NK-92 (cell line): ENCODE results near the gene EMX2.
"Not testable (repeated sequence)": the region's sequence is repeated elsewhere in the genome, so short reads cannot be mapped to it uniquely, and the experiment has no call there.

ENCODE experiments used
- DNase-seq: peaks from one replicate; lab custom pipeline; 2025; ENCODE audit not compliant: unreplicated experiment; lab: John Stamatoyannopoulos, UW

EMX2 gene

GRCh38 chr10:117556356-117556755 is 13.8 kb downstream of the EMX2 start:
- DNase-seq, result no peak

- no peak for DNase-seq
Observed at GRCh38 chr10:117559712-117560111, 17.2 kb downstream of the EMX2 start.

GRCh38 chr10:117560942-117561341 is 18.4 kb downstream of the EMX2 start:
- no peak for DNase-seq

DNA sequence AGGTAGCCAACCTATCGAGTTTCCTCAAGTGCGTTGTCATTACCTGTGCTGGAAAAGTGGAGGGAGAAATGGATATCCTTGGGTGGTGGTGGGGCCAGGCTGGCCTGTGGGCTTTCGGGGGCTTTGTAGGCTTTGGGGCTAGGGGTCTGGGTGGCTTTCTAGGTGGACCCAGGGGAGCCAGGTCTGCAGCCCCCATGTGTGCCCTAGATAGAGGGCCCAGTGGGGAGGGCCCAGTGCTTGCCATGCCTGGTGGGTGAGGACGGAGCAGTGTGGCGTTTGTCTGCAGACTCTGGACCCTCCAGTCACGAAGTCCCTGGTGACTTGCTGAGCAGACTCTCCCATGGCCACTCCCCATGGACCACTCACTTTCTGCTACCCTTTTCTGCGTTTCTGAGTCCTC is 19.7 kb downstream of the EMX2 start:
- no peak for DNase-seq

DNA sequence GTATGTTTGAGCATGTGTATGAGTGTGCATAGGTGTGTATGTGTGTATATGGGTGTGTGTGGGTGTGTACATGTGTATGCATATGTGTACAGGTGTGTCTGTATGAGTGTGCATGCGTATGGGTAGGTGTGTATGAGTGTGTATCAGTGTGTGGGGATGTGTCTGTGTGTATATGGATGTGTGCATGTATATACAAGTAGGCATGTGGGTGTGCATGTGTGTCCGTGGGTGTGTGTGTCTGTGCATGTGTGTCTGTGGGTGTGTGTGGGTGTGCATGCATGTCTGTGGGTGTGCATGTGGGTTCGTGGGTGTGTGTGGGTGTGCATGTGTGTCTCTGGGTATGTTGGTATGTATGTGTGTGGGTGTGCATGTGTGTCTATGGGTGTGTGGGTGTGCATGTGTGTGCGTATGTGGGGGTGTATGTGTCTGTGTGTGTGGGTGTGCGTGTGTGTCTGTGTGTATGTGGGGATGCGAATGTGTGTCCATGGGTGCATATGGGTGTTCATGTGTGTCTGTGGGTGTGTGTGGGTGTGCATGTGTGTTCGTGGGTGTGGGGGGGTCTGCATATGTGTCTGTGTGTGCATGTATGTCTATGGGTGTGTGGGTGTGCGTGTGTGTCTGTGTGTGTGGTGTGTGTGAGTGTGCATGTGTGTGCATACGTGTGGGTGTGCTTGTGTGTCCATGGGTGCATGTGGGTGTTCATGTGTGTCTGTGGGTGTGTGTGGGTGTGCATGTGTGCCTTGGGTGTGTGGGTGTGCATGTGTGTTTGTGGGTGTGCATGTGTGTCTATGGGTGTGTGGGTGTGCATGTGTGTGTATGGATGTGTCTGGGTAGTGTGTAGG is 20.6 kb downstream of the EMX2 start:
- no peak for DNase-seq

DNA sequence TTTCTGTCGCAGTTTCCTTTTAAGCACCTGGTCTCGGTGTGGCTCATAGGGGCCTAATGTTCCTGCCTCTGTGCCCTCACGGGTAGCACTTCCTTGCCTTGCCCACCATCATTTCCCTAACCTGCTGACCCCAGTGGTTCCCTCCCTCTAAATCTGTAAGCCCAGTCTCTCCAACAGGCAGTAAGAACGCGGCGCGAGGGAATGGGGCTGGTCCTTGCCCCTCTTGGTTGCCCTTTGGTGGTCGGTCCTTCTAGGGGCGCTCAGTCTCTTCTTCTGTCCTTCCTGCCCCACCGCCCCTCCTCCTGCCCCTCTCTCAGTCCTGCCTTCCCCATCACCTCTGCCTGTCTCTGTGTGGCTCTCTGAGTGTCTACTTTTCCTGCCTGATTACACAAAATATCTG is 21.2 kb downstream of the EMX2 start:
- no peak for DNase-seq

- no peak for DNase-seq
Observed at GRCh38 chr10:117565068-117565467, 22.5 kb downstream of the EMX2 start.

DNA sequence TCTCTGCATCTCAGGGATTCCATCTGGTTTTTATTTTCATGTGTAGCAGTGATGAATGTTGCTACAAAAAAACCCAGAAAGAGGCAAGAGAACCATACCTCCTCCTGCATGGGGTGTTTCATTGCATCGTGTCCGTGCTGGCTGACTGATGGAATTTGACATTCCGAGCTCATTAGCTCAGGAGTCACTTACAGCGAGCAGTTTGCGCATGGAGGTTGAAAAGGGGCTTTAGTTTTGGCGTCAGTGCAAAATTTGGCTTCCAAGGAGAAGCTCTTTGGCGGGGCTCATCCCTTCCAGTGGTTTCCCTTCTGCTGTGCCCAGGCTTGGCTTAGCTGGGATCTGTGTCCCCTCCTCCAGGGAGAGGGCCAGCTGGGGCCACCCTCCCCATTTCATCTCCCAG is 25.8 kb downstream of the EMX2 start:
- no peak for DNase-seq

DNA sequence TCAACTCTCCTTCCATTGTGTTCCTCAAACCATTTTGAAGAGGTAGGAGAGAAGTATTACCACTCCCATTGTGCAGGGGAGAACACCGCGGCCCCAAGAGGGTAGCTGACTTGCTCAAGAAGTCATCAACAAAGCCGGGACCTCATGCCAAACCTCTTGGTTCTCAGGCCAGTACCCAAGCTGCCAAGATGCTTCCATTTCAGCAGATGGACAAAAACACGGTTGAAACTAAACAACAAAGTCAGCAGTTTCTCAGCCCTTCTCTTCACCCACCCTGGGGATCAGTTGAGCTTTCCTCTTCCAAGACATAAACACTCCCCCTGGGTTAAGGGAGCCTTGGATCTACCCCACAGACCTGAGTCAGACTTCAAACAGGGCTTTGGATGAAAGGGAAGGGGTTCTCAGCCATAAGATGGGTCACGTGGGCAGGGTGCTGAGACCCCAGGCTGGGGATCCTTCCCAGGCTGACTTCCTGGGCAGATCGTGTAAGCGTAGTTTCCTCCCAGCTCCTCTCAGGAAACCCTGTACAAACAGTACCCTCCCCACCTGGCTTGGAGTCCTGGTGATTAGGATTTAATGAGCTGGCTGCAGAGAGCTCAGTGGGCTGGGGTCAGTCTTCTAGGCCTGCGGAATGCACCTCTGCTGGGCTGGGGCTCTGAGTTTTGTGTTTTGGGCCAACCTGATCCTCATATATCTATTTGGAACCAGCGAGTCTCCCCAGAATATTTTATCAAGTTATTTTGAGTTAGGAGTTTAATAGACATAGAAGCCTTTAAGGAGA is 27.3 kb downstream of the EMX2 start:
- DNase-seq, result no peak

- DNase-seq, result no peak
Observed at GRCh38 chr10:117570880-117571279, 28.3 kb downstream of the EMX2 start.

DNA sequence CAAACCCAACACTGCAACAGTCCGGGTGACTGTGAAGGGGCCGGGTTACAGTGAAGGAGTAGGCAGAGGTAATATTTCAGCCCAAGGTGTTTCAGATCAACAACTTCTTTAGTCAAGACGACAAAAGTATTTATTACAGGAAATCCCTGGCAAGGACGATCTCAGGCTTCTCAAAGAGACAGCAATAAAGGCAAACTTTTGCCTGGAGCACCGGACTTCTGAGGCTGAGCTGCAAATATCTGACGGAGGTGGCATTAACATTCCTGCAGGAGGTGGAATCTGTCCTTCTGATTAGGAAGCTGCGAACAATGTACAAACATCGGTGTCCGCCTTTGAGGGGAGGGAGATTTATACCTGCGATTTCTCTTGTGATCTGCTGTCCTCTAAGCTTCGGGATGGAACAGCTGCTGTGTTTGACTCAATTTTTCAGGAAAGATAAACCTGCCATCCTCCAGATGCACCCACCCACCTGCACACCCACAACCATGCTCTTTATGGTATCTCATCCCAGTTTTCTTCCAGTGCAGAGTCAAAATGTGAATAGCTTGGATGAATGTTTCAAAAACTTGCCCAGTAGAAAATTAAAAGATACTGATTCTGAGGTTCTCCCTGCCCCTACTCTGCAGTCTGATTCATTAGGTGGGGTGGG is 32.1 kb downstream of the EMX2 start:
- DNase-seq, result no peak

DNA sequence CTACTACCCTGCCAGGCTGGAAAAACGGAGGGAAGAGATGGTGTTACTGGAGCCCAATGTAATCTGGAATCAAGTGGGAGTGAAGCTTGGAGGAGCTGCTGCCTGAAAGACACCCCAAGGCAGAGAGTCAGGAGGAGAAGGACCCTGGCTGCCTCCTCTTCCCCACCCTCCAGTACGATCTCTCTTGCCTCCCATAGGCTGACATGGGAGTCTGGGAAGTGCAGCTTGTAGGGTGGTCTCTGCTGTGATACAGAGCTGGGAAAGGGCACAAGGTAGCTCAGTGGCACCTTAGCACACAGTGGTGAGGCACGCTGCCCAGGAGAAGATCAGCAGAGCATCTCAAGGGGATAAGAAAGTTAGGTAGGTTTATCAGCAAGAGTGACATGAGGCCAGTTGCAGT is 35.9 kb downstream of the EMX2 start:
- no peak for DNase-seq

DNA sequence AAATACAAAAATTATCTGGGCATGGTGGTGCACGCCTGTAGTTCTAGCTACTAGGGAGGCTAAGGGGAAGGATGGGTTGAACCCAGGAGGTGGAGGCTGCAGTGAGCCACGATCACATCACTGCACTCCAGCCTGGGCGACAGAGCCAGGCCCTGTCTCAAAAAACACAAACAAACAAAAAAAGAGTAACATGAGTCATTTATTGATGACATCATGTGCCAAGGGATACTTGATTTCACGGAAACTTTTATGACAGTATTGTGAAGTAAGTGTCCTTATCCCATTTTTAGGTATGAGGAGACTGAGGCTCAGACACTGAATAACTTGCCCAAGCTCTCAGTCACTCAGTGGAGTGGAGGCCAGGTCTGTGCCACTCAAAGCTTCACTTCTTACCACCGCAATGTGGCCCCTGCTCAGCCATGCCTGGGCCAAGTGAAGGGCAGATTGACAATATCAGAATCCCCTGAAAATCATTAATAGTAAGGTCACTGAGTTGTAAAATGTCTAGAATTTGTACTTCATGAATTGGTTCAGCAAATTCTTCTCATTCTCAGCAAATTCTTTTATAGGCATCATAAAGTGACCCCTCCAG is 36.5 kb downstream of the EMX2 start:
- no peak for DNase-seq

GRCh38 chr10:117581961-117582360 is 39.4 kb downstream of the EMX2 start:
- DNase-seq, result no peak

- DNase-seq, result not testable (repeated sequence)
Observed at GRCh38 chr10:117584831-117585230, 42.3 kb downstream of the EMX2 start.

- DNase-seq, result no peak
Observed at GRCh38 chr10:117587036-117587435, 44.5 kb downstream of the EMX2 start.

GRCh38 chr10:117590101-117590875 is 47.7 kb downstream of the EMX2 start:
- DNase-seq, result no peak

DNA sequence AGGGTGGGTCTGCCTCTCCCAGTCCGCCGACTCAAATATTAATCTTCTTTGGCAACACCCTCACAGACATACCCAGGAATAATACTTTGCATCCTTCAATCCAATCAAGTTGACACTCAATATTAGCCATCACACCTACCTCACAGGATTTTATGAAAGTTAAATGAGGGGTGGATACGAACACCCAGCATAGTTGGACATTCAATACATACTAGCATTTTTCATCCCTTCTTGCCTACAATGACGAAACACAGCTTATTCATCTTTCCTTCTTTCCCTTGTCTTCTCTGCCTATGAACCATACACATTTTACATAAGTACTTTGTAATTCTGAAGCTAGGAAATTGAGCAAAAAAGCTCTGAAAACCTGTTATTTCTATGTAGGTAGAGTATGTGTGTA is 48.5 kb downstream of the EMX2 start:
- DNase-seq, result no peak

DNA sequence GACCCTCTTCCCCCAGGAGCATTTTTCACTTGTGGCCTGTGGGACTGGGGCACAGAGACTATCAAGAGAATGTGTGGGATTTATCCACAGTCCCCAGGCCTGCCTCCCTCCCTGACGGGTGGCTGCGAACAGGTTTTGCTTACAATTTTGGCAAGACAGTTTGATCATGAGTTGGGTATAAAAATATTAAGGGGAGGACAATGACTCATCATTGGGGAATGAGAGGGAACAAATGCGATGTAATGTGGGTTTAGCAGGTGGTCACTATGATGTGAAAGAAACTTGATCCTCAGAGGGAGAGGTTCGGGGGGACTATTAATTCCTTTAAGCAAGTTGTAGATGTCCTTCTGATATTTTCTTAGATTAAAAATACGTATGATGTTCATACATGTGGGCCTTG is 52.2 kb downstream of the EMX2 start:
- DNase-seq, result no peak

GRCh38 chr10:117596706-117597105 is 54.2 kb downstream of the EMX2 start:
- DNase-seq, result no peak

GRCh38 chr10:117597216-117597615 is 54.7 kb downstream of the EMX2 start:
- no peak for DNase-seq
